CD4-positive, alpha-beta memory T cell (primary cell): ENCODE data around the gene EHMT2. TPM values are rescaled to one million over a fixed set of nuclear protein-coding genes. Genes with fewer than 3 reads are reported as not detected.
"Not testable (repeated sequence)": the region's sequence is repeated elsewhere in the genome, so short reads cannot be mapped to it uniquely, and the experiment has no call there.

Experiments
- CTCF ChIA-PET: fragments of 350-600 bp; sonication (Branson Sonifier 250); formaldehyde crosslinking; loops from one replicate; lab custom pipeline; 2021; ENCODE audit warnings: inconsistent platforms; ENCODE audit not compliant: partially characterized antibody; lab: Charles Lee
- POLR2A ChIA-PET: fragments of 350-600 bp; sonication (Branson Sonifier 250); formaldehyde crosslinking; loops from one replicate; lab custom pipeline; 2021; ENCODE audit not compliant: partially characterized antibody; lab: Charles Lee
- DNase-seq, 5 donors: peaks; one replicate each; pipeline versions ENCODE4 v3.0.0 to v3.0.0-alpha.2; 2020 to 2022; ENCODE audit warnings: mixed read lengths in 1 of 5
- H3K27ac ChIP-seq: one replicate; pipeline ENCODE4 v1.7.0; 2013; ENCODE audit warnings: low read depth, low read length
- H3K27me3 ChIP-seq: 2 replicates; pipeline ENCODE4 v1.7.0; 2013; ENCODE audit warnings: mild to moderate bottlenecking, low read length, moderate library complexity; ENCODE audit not compliant: insufficient read depth
- H3K36me3 ChIP-seq: 2 replicates; pipeline ENCODE4 v1.7.0; 2013; ENCODE audit warnings: mild to moderate bottlenecking, low read length, moderate library complexity; ENCODE audit not compliant: insufficient read depth
- H3K4me1 ChIP-seq: 2 replicates; pipeline ENCODE4 v1.7.0; 2013; ENCODE audit warnings: mild to moderate bottlenecking, low read length, moderate library complexity; ENCODE audit not compliant: insufficient read depth
- H3K4me3 ChIP-seq, 2 donors: one replicate each; pipeline ENCODE4 v1.7.0; 2013; ENCODE audit warnings: low read length in 2 of 2, mild to moderate bottlenecking in 1 of 2
- H3K9me3 ChIP-seq, 2 donors: one replicate each; pipeline ENCODE4 v1.7.0; 2013; ENCODE audit warnings: low read length in 2 of 2, control low read depth in 1 of 2; ENCODE audit not compliant: control insufficient read depth in 1 of 2
- H3K27ac Mint-ChIP-seq, 7 donors: one replicate each; pipeline ENCODE4 v1.8.0; 2020 to 2021; ENCODE audit warnings: mixed read lengths in 7 of 7, mild to moderate bottlenecking in 6 of 7, inconsistent platforms in 3 of 7, moderate library complexity in 3 of 7
- H3K27me3 Mint-ChIP-seq, 2 donors: one replicate each; pipeline ENCODE4 v1.8.0; 2020 to 2021; ENCODE audit warnings: mixed read lengths in 2 of 2
- H3K36me3 Mint-ChIP-seq, 2 donors: one replicate each; pipeline ENCODE4 v1.8.0; 2020 to 2021; ENCODE audit warnings: mixed read lengths in 2 of 2, inconsistent platforms in 1 of 2, mild to moderate bottlenecking in 1 of 2
- H3K4me1 Mint-ChIP-seq, 4 donors: one replicate each; pipeline ENCODE4 v1.8.0; 2020 to 2021; ENCODE audit warnings: mixed read lengths in 4 of 4, mild to moderate bottlenecking in 1 of 4
- H3K4me3 Mint-ChIP-seq, 8 donors: one replicate each; pipeline ENCODE4 v1.8.0; 2020 to 2021; ENCODE audit warnings: mixed read lengths in 8 of 8, mild to moderate bottlenecking in 7 of 8, moderate library complexity in 6 of 8, inconsistent platforms in 3 of 8
- H3K9me3 Mint-ChIP-seq, 8 donors: one replicate each; pipeline ENCODE4 v1.8.0; 2020 to 2021; ENCODE audit warnings: mixed read lengths in 8 of 8, mild to moderate bottlenecking in 5 of 8, inconsistent platforms in 3 of 8, moderate library complexity in 1 of 8
- intact Hi-C: fragments of 100-400 bp; cut with micrococcal nuclease; formaldehyde crosslinking; loops from one replicate; pipeline ENCODE4 v1.15.1; 2023
- polyA plus RNA-seq, 2 donors: library from polyadenylated mRNA; unstranded; fragments of 300-500 nt; fragmentation: Illumina TruSeq; gene quantifications; one replicate each; pipeline ENCODE4 v1.2.3, GENCODE V29; 2021
- total RNA-seq, 2 experiments: library from RNA; stranded (reverse); gene quantifications; one replicate each; pipeline ENCODE4 v1.2.3, GENCODE V29; 2021

EHMT2 gene
- total and polyA plus RNA-seq, 4 experiments from 2014 or later, result 24.1 to 82.1 (median 63.5) TPM

DNA sequence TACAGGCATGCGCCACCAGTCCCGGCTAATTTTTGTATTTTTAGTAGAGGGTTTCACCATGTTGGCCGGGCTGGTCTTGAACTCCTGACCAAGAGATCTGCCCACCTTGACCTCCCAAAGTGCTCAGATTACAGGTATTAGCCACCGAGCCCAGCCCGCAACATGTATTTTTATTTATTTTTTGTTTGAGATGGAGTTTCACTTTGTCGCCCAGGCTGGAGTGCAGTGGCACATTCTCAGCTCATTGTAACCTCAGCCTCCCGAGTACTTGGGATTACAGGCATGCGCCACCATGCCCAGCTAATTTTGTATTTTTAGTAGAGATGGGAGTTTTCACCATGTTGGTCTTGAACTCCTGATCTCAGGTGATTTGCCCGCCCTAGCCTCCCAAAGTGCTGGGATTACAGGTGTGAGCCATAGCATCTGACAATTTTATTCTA lies 59.4 kb downstream of the EHMT2 start:
- Histone ChIP-seq H3K36me3 (peaks cover 41% of the 10 kb centered on the region), H3K4me3 (peak overlapping the region in 1 of 2 donors; percentile 75), H3K27ac (peak overlapping the region; percentile 88), H3K4me1 (peaks cover 44% of the 10 kb centered on the region)
- H3K4me3 Mint-ChIP-seq, result peak overlapping the region; percentile 22 to 99 (median 93)
- not testable (repeated sequence) for H3K9me3 Mint-ChIP-seq, H3K27me3 Mint-ChIP-seq, DNase-seq, H3K9me3 ChIP-seq, H3K27me3 ChIP-seq
- intact Hi-C loops, result loop anchor here (10.0 kb wide), 1 partner anchor 137 kb away; the partner anchor contains the start of gene DXO
- ChIA-PET CTCF (interaction anchor here (1.1 to 1.3 kb wide), 4 partner anchors 8 to 109 kb away, joined by 3 to 5 read pairs (median 4); partner anchors contain the start of gene DDAH2), POLR2A (interaction anchor here (1.0 to 4.8 kb wide), 5 partner anchors 25 to 257 kb away, joined by 3 to 43 read pairs (median 4); partner anchors contain the start of genes BAG6, C6orf47 and NEU1)
- H3K36me3 Mint-ChIP-seq, result peaks cover 33 to 66% of the 10 kb centered on the region in 2 donors
- peaks cover 25 to 54% (median 38%) of the 10 kb centered on the region in 4 donors for H3K4me1 Mint-ChIP-seq
- H3K27ac Mint-ChIP-seq, result peak overlapping the region in 6 of 7 donors; percentile 4 to 99 (median 98)

DNA sequence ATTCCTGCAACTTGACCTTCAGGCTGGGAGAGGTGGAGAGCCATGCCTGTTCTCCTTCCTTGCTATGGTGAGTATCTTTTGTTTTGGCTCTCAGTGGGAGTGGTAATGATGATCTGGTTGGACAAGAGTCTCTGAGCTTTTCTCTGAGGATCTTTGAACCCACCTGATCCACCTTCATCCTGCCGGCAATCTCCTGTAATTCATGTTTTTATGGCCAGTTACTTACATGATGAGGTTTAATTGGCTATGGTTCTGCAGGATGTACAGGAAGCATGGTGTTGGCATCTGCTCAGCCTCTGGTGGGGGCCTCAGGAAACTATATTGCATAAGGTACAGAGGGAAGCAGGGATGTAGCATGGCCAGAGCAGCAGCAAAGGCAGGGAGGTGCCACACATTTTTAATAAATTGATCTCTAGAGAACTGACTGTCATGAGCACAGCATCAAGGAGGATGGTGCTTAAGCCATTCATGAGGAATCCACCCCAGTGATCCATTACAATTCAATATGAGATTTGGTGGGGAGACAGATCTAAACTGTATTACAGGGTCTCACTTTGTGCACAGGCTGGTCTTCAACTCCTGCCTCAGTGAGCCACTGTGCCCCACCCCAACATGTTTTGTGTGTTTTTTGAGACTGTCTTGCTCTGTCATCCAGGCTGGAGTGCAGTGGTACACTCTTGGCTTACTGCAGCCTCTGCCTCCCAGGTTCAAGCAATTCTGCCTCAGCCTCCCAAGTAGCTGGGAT lies 60.0 kb downstream of the EHMT2 start:
- Mint-ChIP-seq H3K36me3 (peaks cover 33 to 66% of the 10 kb centered on the region in 2 donors), H3K4me3 (peak overlapping the region; percentile 88 to 99 (median 96)), H3K4me1 (peaks cover 25 to 54% (median 38%) of the 10 kb centered on the region in 4 donors), H3K9me3 (no peaks in the 10 kb centered on the region), H3K27me3 (no peaks in the 10 kb centered on the region), H3K27ac (peak overlapping the region; percentile 83 to 99 (median 98))
- Histone ChIP-seq H3K36me3 (peaks cover 41% of the 10 kb centered on the region), H3K4me1 (peaks cover 46% of the 10 kb centered on the region), H3K27ac (peak overlapping the region; percentile 88), H3K9me3 (no peaks in the 10 kb centered on the region), H3K4me3 (peak overlapping the region; percentile 3 to 75), H3K27me3 (no peaks in the 10 kb centered on the region)
- intact Hi-C loops, result loop anchor here (10.0 kb wide), 1 partner anchor 137 kb away; the partner anchor contains the start of gene DXO
- no peak for DNase-seq
- POLR2A ChIA-PET, result interaction anchor here (0.6 to 4.8 kb wide), 11 partner anchors 10 to 215 kb away, joined by 3 to 43 read pairs (median 4); partner anchors contain the start of genes BAG6, C6orf47, CLIC1 and HSPA1B
- CTCF ChIA-PET, result interaction anchor here (0.8 to 3.2 kb wide), 8 partner anchors 7 to 157 kb away, joined by 3 to 10 read pairs (median 4); partner anchors contain the start of genes LY6G5C and NEU1

DNA sequence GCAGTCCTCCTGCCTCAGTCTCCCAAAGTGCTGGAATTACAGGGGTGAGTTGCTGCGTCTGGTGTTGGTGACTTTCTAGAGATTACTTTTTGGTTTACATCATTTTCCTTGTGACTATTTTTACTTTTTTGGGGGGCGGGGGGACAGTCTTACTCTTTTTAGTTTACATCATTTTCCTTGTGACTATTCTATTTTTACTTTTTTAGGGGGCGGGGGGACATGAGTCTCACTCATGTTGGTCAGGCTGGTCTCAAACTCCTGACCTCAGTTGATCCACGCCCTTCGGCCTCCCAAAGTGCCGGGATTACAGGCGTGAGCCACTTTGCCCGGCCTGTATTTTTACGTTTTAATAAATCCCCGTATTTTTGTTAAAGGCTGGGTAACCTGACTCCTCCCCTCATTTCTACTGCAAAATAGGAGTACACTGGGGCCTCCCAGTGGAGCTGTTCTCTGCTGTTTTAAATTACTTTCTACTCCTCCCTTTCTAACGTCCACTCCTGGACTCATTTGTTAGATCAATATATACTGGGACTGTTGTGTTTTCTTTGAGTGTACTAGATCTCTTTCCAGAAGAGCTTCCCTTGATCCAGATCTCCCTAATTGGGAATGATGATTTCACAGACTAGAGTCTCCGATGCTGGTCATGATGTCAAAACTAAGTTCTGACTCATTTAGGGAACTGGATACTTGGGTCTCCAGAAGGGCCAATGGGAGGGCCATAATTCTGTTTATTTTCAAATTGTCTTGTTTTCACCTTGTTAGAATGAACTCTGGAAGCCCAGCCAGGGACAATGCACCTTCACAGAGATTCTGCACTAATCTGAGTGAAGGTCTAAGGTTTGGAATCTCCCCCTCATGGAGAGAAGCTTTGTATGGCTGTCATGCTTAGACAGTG lies 60.8 kb downstream of the EHMT2 start:
- H3K4me1 Mint-ChIP-seq, result peaks cover 25 to 54% (median 38%) of the 10 kb centered on the region in 4 donors
- H3K36me3 Mint-ChIP-seq, result peaks cover 33 to 66% of the 10 kb centered on the region in 2 donors
- H3K27ac ChIP-seq, result peak overlapping the region; percentile 88
- peak overlapping the region; percentile 88 to 99 (median 96) for H3K4me3 Mint-ChIP-seq
- no peaks in the 10 kb centered on the region for H3K27me3 Mint-ChIP-seq
- no peaks in the 10 kb centered on the region for H3K27me3 ChIP-seq
- no peaks in the 10 kb centered on the region for H3K9me3 ChIP-seq
- CTCF ChIA-PET, result interaction anchor here (0.7 to 3.2 kb wide), 9 partner anchors 26 to 304 kb away, joined by 3 to 10 read pairs (median 3); partner anchors contain the start of genes LY6G5C, NEU1 and NFKBIL1
- POLR2A ChIA-PET, result interaction anchor here (0.6 to 7.2 kb wide), 16 partner anchors 9 to 214 kb away, joined by 3 to 67 read pairs (median 6); partner anchors contain the start of genes ABHD16A, BAG6, C6orf47 and CLIC1
- H3K36me3 ChIP-seq, result peaks cover 41% of the 10 kb centered on the region
- DNase-seq, result peak in 4 of 5 donors; percentile 24 to 39 (median 33)
- peak overlapping the region; percentile 61 to 75 for H3K4me3 ChIP-seq
- H3K27ac Mint-ChIP-seq, result peak overlapping the region; percentile 83 to 99 (median 98)
- peaks cover 47% of the 10 kb centered on the region for H3K4me1 ChIP-seq
- H3K9me3 Mint-ChIP-seq, result no peaks in the 10 kb centered on the region
- intact Hi-C loops, result loop anchor here (10.0 kb wide), 1 partner anchor 138 kb away; the partner anchor contains the start of gene DXO

DNA sequence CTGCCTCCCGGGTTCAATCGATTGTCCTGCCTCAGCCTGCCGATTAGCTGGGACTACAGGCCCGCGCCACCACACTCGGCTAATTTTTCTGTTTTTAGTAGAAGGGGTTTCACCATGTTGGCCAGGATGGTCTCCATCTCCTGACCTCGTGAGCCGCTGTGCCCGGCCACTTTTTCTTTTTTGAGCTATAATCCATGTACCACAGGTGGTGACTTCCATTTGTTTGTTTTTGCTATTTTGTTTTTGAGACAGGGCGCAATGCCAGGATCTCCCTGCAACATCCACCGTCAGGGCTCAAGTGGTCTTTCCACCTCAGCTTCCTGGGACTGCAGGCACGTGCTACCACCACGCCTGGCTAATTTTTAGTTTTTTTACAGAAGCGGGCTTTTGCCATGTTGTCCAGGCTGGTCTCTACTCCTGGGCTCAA lies 61.4 kb downstream of the EHMT2 start:
- Mint-ChIP-seq H3K36me3 (peaks cover 31 to 60% of the 10 kb centered on the region in 2 donors), H3K9me3 (no peaks in the 10 kb centered on the region), H3K27me3 (no peaks in the 10 kb centered on the region), H3K27ac (peak overlapping the region; percentile 83 to 99 (median 98)), H3K4me1 (peaks cover 25 to 56% (median 39%) of the 10 kb centered on the region in 4 donors), H3K4me3 (peak overlapping the region; percentile 88 to 99 (median 96))
- peak overlapping the region; percentile 61 to 75 for H3K4me3 ChIP-seq
- peak overlapping the region; percentile 88 for H3K27ac ChIP-seq
- DNase-seq, result no peak
- no peaks in the 10 kb centered on the region for H3K27me3 ChIP-seq
- peaks cover 41% of the 10 kb centered on the region for H3K36me3 ChIP-seq
- no peaks in the 10 kb centered on the region for H3K9me3 ChIP-seq
- ChIA-PET CTCF (interaction anchor here (0.7 to 3.2 kb wide), 8 partner anchors 27 to 304 kb away, joined by 3 to 10 read pairs (median 4); partner anchors contain the start of genes NEU1 and NFKBIL1), POLR2A (interaction anchor here (1.0 to 7.2 kb wide), 21 partner anchors 8 to 254 kb away, joined by 3 to 67 read pairs (median 6); partner anchors contain the start of genes ABHD16A, BAG6, C6orf47 and CLIC1)
- peaks cover 54% of the 10 kb centered on the region for H3K4me1 ChIP-seq
- intact Hi-C loops, result loop anchor here (10.0 kb wide), 1 partner anchor 139 kb away; the partner anchor contains the start of gene DXO

DNA sequence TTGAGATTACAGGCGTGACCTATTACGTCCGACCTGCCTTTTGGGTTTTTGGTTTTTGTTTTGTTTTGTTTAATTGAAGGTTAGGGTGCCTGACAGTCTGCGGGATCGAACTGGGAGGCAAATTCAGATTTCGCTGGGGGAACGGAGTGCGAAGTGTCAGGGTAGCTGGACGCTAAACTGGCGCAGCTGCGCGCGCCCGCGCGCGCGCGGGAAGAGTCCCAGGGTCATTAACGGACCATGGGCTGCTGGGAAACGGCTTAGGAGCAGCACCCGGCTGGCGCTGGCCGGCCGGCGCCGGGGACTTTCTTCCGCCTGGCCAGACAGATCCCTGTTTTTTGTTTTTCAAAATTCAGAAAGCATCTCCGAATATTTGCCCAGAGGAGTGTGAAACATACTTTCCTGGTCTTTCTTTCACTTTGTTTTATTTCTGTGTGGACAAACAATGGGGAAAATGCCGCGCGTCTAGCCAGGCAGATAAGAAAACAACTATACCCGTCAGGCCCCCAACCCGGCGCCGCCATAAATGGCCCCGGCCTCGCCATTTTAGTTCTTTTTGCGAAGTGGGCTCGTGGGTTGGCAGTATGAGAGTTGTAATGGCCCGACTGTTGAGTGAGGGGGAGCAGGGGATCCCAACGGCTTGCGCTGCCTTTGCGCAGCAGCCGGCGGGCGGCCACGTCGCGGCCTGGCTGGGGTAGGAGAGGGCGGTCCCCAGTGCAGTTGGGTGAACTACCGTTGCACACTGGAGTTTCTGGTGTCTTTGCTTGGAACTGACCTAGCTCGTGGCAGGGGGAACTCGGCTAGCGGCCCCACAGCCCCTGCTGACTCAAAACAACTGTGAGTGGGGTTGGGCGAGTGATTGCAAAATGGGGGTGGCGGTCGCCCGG lies 62.9 kb downstream of the EHMT2 start:
- no peaks in the 10 kb centered on the region for H3K27me3 ChIP-seq
- H3K27me3 Mint-ChIP-seq, result no peaks in the 10 kb centered on the region
- peaks cover 28% of the 10 kb centered on the region for H3K36me3 ChIP-seq
- intact Hi-C loops, result loop anchor here (1.0 to 10.0 kb wide), 7 partner anchors 28 to 342 kb away; partner anchors contain the start of genes ABHD16A, DXO, EHMT2 and NEU1
- H3K4me3 ChIP-seq, result peak overlapping the region; percentile 75 to 88
- H3K4me3 Mint-ChIP-seq, result peak overlapping the region; percentile 88 to 99 (median 96)
- peak; percentile 80 to 84 (median 81) for DNase-seq
- CTCF ChIA-PET, result interaction anchor here (0.9 to 3.2 kb wide), 7 partner anchors 28 to 233 kb away, joined by 3 to 10 read pairs (median 3); partner anchors contain the start of gene NEU1
- H3K4me1 Mint-ChIP-seq, result peaks cover 27 to 65% (median 48%) of the 10 kb centered on the region in 4 donors
- no peaks in the 10 kb centered on the region for H3K9me3 Mint-ChIP-seq
- peak overlapping the region; percentile 88 for H3K27ac ChIP-seq
- peak overlapping the region; percentile 97 to 99 (median 99) for H3K27ac Mint-ChIP-seq
- no peaks in the 10 kb centered on the region for H3K9me3 ChIP-seq
- H3K36me3 Mint-ChIP-seq, result peaks cover 21 to 50% of the 10 kb centered on the region in 2 donors
- H3K4me1 ChIP-seq, result peaks cover 61% of the 10 kb centered on the region
- POLR2A ChIA-PET, result interaction anchor here (0.6 to 7.2 kb wide), 32 partner anchors 9 to 631 kb away, joined by 3 to 67 read pairs (median 4); partner anchors contain the start of genes ABHD16A, BAG6, CLIC1 and DDX39B
